Lung (tissue), 12 donors: ENCODE data around the gene DNASE1L3. TPM values are rescaled to one million over a fixed set of nuclear protein-coding genes. Genes with fewer than 3 reads are reported as not detected.

ENCODE experiments used
- ATAC-seq: fragments of 200-7000 bp; cut with Tn5 transposase; one replicate; pipeline ENCODE4 v1.9.1; 2020; ENCODE audit warnings: moderate number of reproducible peaks; ENCODE audit not compliant: insufficient read depth, low FRiP score
- DNase-seq, 3 donors: peaks; one replicate each; pipeline ENCODE4 v3.0.0-alpha.2; 2013 to 2017
- H3K27ac ChIP-seq, 2 donors: one replicate each; pipeline ENCODE4 v1.5.1; 2013; ENCODE audit warnings: mild to moderate bottlenecking in 2 of 2, moderate library complexity in 2 of 2, control low read depth in 1 of 2, inconsistent platforms in 1 of 2, low read depth in 1 of 2, low read length in 1 of 2
- H3K27me3 ChIP-seq, 3 donors: one replicate each; pipeline ENCODE4 v1.5.1; 2013; ENCODE audit warnings: low read length in 2 of 3; ENCODE audit not compliant: control insufficient read depth in 3 of 3, insufficient read depth in 3 of 3
- H3K36me3 ChIP-seq, 4 donors: one replicate each; pipeline ENCODE4 v1.5.1; 2013; ENCODE audit warnings: low read length in 4 of 4, mild to moderate bottlenecking in 1 of 4, moderate library complexity in 1 of 4; ENCODE audit not compliant: control insufficient read depth in 4 of 4, insufficient read depth in 4 of 4
- H3K4me1 ChIP-seq, 5 donors: one replicate each; pipeline ENCODE4 v1.5.1; 2013; ENCODE audit warnings: low read length in 5 of 5, mild to moderate bottlenecking in 2 of 5, moderate library complexity in 1 of 5; ENCODE audit not compliant: control insufficient read depth in 5 of 5, insufficient read depth in 5 of 5
- H3K4me3 ChIP-seq: one replicate; pipeline ENCODE4 v1.5.1; 2013; ENCODE audit warnings: mild to moderate bottlenecking, control low read depth, moderate library complexity
- H3K9ac ChIP-seq, 2 donors: one replicate each; pipeline ENCODE4 v1.5.1; 2013; ENCODE audit warnings: low read length in 2 of 2, control low read depth in 1 of 2; ENCODE audit not compliant: insufficient read depth in 1 of 2
- H3K9me3 ChIP-seq, 4 donors: one replicate each; pipeline ENCODE4 v1.5.1; 2013; ENCODE audit warnings: low read length in 3 of 4, mild to moderate bottlenecking in 1 of 4, moderate library complexity in 1 of 4; ENCODE audit not compliant: control insufficient read depth in 4 of 4, insufficient read depth in 3 of 4
- WGBS, 2 donors: extraction: QIAGEN DNeasy Blood & Tissue Kit; methylation state at CpG; one replicate each; pipeline ENCODE4 v1.1.7; 2013; 5-methylcytosine and 5-hydroxymethylcytosine counted together
- polyA plus RNA-seq, 2 donors: library from polyadenylated mRNA; stranded (reverse); fragments of 200-250 nt; gene quantifications; one replicate each; pipeline ENCODE4 v1.2.1, GENCODE V29; 2013
- total RNA-seq, 2 donors: library from RNA; depleted of rRNA in 1 of 2; stranded (reverse); fragments of >200 nt in 1 of 2; gene quantifications; one replicate each; pipeline ENCODE4 v1.2.1, GENCODE V29; 2014 to 2021
- TF ChIP-seq, protein P1 (sequence below): IDR thresholded peaks from 2 replicates; pipeline ENCODE4 v1.5.1; 2012; ENCODE audit warnings: mild to moderate bottlenecking; ENCODE audit errors: control extremely low read depth, extremely low read depth
- donor health status: control.
- donor health status: control.
- donor health status: Bipolar disorder and iron deficiency.
- donor health status: healthy.
- donor health status: DM: yes; HTN: yes; CAD: no.

The DNASE1L3 gene
- total and polyA plus RNA-seq, 4 donors = 1.2 to 10.7 (median 2.4) TPM

DNA sequence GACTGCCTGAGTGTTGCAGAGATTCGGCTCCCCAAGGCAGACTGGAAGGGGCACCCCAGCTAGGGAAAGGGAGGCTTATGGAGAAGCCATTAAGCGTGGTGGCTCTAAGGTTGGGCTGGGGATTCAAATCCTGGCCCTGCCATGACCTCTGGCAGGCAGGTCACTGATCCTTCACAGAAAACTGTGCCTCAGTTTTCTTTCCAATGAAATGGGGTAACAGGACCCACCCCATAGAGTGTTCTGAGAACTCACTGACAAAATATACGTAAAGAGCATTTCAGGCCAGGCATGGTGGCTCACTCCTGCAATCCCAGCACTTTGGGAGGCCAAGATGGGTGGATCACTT is 34.6 kb downstream of the DNASE1L3 start:
- Histone ChIP-seq H3K27me3 (peaks cover 0 to 2% (median 0%) of the 10 kb centered on the region in 3 donors), H3K4me3 (no peak overlapping the region), H3K27ac (peak overlapping the region in 1 of 2 donors; percentile 65), H3K36me3 (peaks cover 0 to 2% (median 0%) of the 10 kb centered on the region in 4 donors), H3K4me1 (peaks cover 7 to 35% (median 18%) of the 10 kb centered on the region in 5 donors), H3K9me3 (no peaks in the 10 kb centered on the region), H3K9ac (no peak overlapping the region)
- no peak for ATAC-seq
- DNase-seq = no peak
- WGBS, 2 donors = 81 to 91% methylated on average over 3 of the region's 3 CpGs
- TF ChIP-seq, protein P1, sequence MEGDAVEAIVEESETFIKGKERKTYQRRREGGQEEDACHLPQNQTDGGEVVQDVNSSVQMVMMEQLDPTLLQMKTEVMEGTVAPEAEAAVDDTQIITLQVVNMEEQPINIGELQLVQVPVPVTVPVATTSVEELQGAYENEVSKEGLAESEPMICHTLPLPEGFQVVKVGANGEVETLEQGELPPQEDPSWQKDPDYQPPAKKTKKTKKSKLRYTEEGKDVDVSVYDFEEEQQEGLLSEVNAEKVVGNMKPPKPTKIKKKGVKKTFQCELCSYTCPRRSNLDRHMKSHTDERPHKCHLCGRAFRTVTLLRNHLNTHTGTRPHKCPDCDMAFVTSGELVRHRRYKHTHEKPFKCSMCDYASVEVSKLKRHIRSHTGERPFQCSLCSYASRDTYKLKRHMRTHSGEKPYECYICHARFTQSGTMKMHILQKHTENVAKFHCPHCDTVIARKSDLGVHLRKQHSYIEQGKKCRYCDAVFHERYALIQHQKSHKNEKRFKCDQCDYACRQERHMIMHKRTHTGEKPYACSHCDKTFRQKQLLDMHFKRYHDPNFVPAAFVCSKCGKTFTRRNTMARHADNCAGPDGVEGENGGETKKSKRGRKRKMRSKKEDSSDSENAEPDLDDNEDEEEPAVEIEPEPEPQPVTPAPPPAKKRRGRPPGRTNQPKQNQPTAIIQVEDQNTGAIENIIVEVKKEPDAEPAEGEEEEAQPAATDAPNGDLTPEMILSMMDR = no peak

DNA sequence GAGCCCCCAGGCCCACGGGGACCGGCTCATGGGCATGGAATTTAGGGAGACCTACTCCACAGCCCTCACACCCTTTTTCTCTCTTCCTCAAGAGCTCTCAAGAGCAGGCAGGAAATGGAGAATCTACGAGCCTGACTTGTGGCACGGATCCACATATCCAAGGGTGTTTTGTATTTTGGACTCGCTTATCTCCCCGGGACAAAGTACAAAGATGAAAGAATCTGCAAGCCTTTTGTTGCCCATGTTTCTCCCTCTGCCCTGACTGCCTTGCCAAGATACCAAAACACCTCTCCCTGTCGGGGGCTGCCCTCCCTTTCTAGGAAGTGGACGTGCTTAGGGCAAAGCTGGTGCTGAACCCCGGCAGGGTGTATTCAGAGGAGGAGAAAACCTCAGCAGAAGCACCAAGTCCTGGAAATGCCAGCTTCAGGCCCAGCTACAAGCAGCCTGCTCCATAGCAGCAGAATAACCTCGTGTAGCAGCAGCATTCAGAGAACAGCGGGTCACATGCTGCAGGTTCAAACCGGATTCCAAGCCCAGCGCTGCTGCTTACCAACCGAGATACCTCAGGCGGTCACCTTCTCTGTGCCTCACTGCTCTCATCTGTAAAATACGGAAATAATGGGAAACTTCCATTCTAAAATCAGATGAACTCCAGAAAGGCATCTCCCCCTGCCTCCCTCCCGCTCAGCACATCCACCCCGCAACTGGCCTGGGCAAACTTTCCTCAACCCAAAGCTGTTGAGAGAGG is 35.2 kb downstream of the DNASE1L3 start:
- H3K36me3 ChIP-seq = peaks cover 0 to 3% (median 0%) of the 10 kb centered on the region in 4 donors
- ATAC-seq (peak; percentile 29), DNase-seq (peak; percentile 54 to 83 (median 75))
- H3K27me3 ChIP-seq = peaks cover 0 to 2% (median 0%) of the 10 kb centered on the region in 3 donors
- H3K9ac ChIP-seq = peak overlapping the region in 1 of 2 donors; percentile 49
- no peak overlapping the region for H3K4me3 ChIP-seq
- H3K27ac ChIP-seq = peak overlapping the region in 1 of 2 donors; percentile 65
- H3K9me3 ChIP-seq = no peaks in the 10 kb centered on the region
- TF ChIP-seq, protein P1 = no peak
- H3K4me1 ChIP-seq = peaks cover 7 to 35% (median 18%) of the 10 kb centered on the region in 5 donors
- WGBS, 2 donors = 24 to 26% methylated on average over 18 of the region's 18 CpGs

DNA sequence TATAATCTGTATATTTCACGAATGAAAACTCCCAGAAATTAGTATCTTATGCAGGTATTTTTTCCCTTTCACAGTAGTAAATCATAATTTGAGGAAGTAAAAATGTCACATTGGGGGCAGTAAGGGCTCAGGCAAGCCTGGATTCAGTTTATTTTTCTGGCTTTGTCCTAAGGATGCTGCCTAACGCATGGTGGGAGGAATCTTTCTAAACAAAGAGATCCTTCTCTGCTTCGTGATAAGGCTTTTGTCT is 35.7 kb downstream of the DNASE1L3 start:
- peak overlapping the region in 1 of 2 donors; percentile 49 for H3K9ac ChIP-seq
- ATAC-seq (no peak), DNase-seq (no peak)
- H3K36me3 ChIP-seq = peaks cover 0 to 6% (median 4%) of the 10 kb centered on the region in 4 donors
- H3K4me3 ChIP-seq = no peak overlapping the region
- TF ChIP-seq, protein P1 = no peak
- 13 to 19% methylated on average over 3 of the region's 3 CpGs for WGBS, 2 donors
- no peaks in the 10 kb centered on the region for H3K9me3 ChIP-seq
- peaks cover 0 to 2% (median 0%) of the 10 kb centered on the region in 3 donors for H3K27me3 ChIP-seq
- H3K27ac ChIP-seq = peak overlapping the region in 1 of 2 donors; percentile 65
- H3K4me1 ChIP-seq = peaks cover 7 to 35% (median 18%) of the 10 kb centered on the region in 5 donors
